Endothelial cell of umbilical vein (primary cell): ENCODE results near the gene SERGEF. TPM values are rescaled to one million over a fixed set of nuclear protein-coding genes. Genes with fewer than 3 reads are reported as not detected.

Experiments
- BruUV-seq: library from RNA; stranded (reverse); fragments of 400-500 nt; replicated peaks from 2 replicates; lab custom pipeline; 2021; lab: Mats Ljungman, UMichigan
- CTCF ChIA-PET: fragments of 300-600, 350-600 bp; sonication (Branson Sonifier 250); formaldehyde crosslinking; loops from one replicate; lab custom pipeline; 2021; ENCODE audit warnings: antibody characterized with exemption, inconsistent platforms; lab: Charles Lee
- POLR2A ChIA-PET: fragments of 300-600, 350-600 bp; sonication (Branson Sonifier 250); formaldehyde crosslinking; loops from one replicate; lab custom pipeline; 2021; ENCODE audit warnings: antibody characterized with exemption, inconsistent platforms; lab: Charles Lee
- DNase-seq: peaks from one replicate; pipeline ENCODE4 v3.0.0-alpha.2; 2011; ENCODE audit warnings: low read depth, low spot score
- FAIRE-seq: peaks from 2 replicates; lab custom pipeline; 2011; peaks lifted over from hg19 to GRCh38; lab: Jason Lieb, UNC
- H2AFZ ChIP-seq: 2 replicates; pipeline ENCODE4 v1.6.0; 2012; ENCODE audit warnings: low read depth, low read length, control low read depth, inconsistent platforms
- H3K27ac ChIP-seq: 2 replicates; pipeline ENCODE4 v1.5.1; 2011; ENCODE audit warnings: low read depth, mild to moderate bottlenecking, control low read depth, low read length, moderate library complexity; ENCODE audit not compliant: insufficient read depth
- H3K27me3 ChIP-seq, 2 experiments: 2 replicates each; pipeline versions ENCODE4 v1.6.0 to v1.6.1; 2011; ENCODE audit warnings: low read length in 2 of 2, mixed read lengths in 1 of 2; ENCODE audit not compliant: control insufficient read depth in 2 of 2, insufficient read depth in 2 of 2
- H3K36me3 ChIP-seq, 2 experiments: 2 replicates in 1 of 2; 3 replicates in 1 of 2; pipeline ENCODE4 v1.5.1; 2011; ENCODE audit warnings: low read length in 2 of 2, mild to moderate bottlenecking in 1 of 2, moderate library complexity in 1 of 2; ENCODE audit not compliant: control insufficient read depth in 2 of 2, insufficient read depth in 2 of 2; ENCODE audit errors: extremely low read depth in 1 of 2
- H3K4me1 ChIP-seq: 3 replicates; pipeline ENCODE4 v1.5.1; 2011; ENCODE audit warnings: mild to moderate bottlenecking, low read length; ENCODE audit not compliant: control insufficient read depth, insufficient read depth; ENCODE audit errors: extremely low read depth
- H3K4me2 ChIP-seq: 2 replicates; pipeline ENCODE4 v1.6.1; 2011; ENCODE audit warnings: low read length, control low read depth, mixed read lengths; ENCODE audit not compliant: insufficient read depth
- H3K4me3 ChIP-seq, 3 experiments: fragments of 200-600 bp in 1 of 3; sonication (generic), shearing (Covaris generic) in 1 of 3; replicated peaks in 1 of 3; 2 replicates each; pipeline ENCODE4 v1.5.1; 2011 to 2016; ENCODE audit warnings: control low read depth in 3 of 3, low read length in 3 of 3, mild to moderate bottlenecking in 2 of 3, inconsistent platforms in 1 of 3, low read depth in 1 of 3, moderate library complexity in 1 of 3; ENCODE audit not compliant: insufficient read depth in 1 of 3
- H3K79me2 ChIP-seq: 2 replicates; pipeline ENCODE4 v1.6.0; 2012; ENCODE audit warnings: low read length, inconsistent platforms; ENCODE audit not compliant: control insufficient read depth, insufficient read depth
- H3K9ac ChIP-seq: replicated peaks from 2 replicates; pipeline ENCODE3; 2011; ENCODE audit warnings: low read length, control low read depth; ENCODE audit not compliant: insufficient read depth; ENCODE audit errors: extremely low read depth
- H3K9me1 ChIP-seq: replicated peaks from 3 replicates; pipeline ENCODE4 v1.6.0; 2011; ENCODE audit warnings: mild to moderate bottlenecking, low read length; ENCODE audit not compliant: control insufficient read depth, insufficient read depth; ENCODE audit errors: extremely low read depth
- H3K9me3 ChIP-seq: replicated peaks from 2 replicates; pipeline ENCODE4 v1.5.1; 2012; ENCODE audit warnings: low read length, inconsistent platforms; ENCODE audit not compliant: control insufficient read depth, insufficient read depth
- H4K20me1 ChIP-seq: replicated peaks from 2 replicates; pipeline ENCODE3; 2011; ENCODE audit warnings: mild to moderate bottlenecking, low read length; ENCODE audit not compliant: control insufficient read depth, insufficient read depth; ENCODE audit errors: extremely low read depth
- EZH2 ChIP-seq: IDR thresholded peaks from 2 replicates; pipeline ENCODE4 v1.6.1; 2012; ENCODE audit warnings: borderline replicate concordance, low read depth, mild to moderate bottlenecking, moderate library complexity, low read length, inconsistent platforms; ENCODE audit not compliant: severe bottlenecking
- FOS ChIP-seq: IDR thresholded peaks from 2 replicates; pipeline ENCODE4 v1.6.1; 2011; ENCODE audit warnings: mild to moderate bottlenecking, low read length, moderate library complexity, borderline replicate concordance; ENCODE audit not compliant: insufficient read depth
- GATA2 ChIP-seq: IDR thresholded peaks from 2 replicates; pipeline ENCODE4 v1.7.0; 2011; ENCODE audit warnings: low read depth, mild to moderate bottlenecking, moderate library complexity, mixed read lengths, low read length; ENCODE audit not compliant: insufficient read length, insufficient read depth
- JUN ChIP-seq: IDR thresholded peaks from 2 replicates; pipeline ENCODE4 v1.6.1; 2011; ENCODE audit warnings: borderline replicate concordance, low read depth; ENCODE audit not compliant: insufficient read length, insufficient read depth
- MAX ChIP-seq: IDR thresholded peaks from 2 replicates; pipeline ENCODE4 v1.6.1; 2011; ENCODE audit not compliant: insufficient read depth, insufficient read length
- MYC ChIP-seq: IDR thresholded peaks from one replicate; pipeline ENCODE4 v1.6.1; 2011; ENCODE audit warnings: mild to moderate bottlenecking, low read depth, low read length
- POLR2A ChIP-seq: IDR thresholded peaks from 2 replicates; pipeline ENCODE4 v1.6.1; 2012; ENCODE audit warnings: low read depth, mild to moderate bottlenecking, control low read depth, low read length
- POLR2AphosphoS5 ChIP-seq: IDR thresholded peaks from 2 replicates; pipeline ENCODE4 v1.6.1; 2012; ENCODE audit warnings: low read depth, mild to moderate bottlenecking, control low read depth, low read length, moderate library complexity; ENCODE audit not compliant: insufficient read depth
- dilution Hi-C: fragments of 300-500 bp; cut with MboI; formaldehyde crosslinking; loops from one replicate; pipeline ENCODE4 v1.15.0; 2019; ENCODE audit warnings: low sequenced_read_pairs; ENCODE audit not compliant: extremely low pct_ligation_motif_present
- intact Hi-C: fragments of 100-400 bp; cut with micrococcal nuclease; formaldehyde crosslinking; loops from one replicate; pipeline ENCODE4 v1.10.0; 2022
- polyA plus RNA-seq, 4 experiments: library from polyadenylated mRNA; depleted of rRNA in 3 of 4; stranded (reverse) in 3 of 4; unstranded in 1 of 4; fragments of >200 nt; gene quantifications; 2 replicates each; pipeline versions ENCODE4 v1.2.1 to v1.2.3, GENCODE V29; 2011 to 2012; ENCODE audit warnings: missing spikeins in 1 of 4
- total RNA-seq: library from RNA; stranded (reverse); gene quantifications from 2 replicates; pipeline ENCODE4 v1.2.3, GENCODE V29; 2021
- TF ChIP-seq, protein P1 (sequence below), 2 donors: IDR thresholded peaks; 1 replicate in 1 of 2; 2 replicates in 1 of 2; pipeline ENCODE4 v1.5.1; 2011; ENCODE audit warnings: low read length in 2 of 2, mild to moderate bottlenecking in 2 of 2, moderate library complexity in 2 of 2, control low read depth in 1 of 2, inconsistent platforms in 1 of 2, low read depth in 1 of 2; ENCODE audit not compliant: insufficient read depth in 1 of 2; ENCODE audit errors: extremely low read depth in 1 of 2

SERGEF gene
- total and polyA plus RNA-seq, 2 donors (not counting 3 experiments of a cell fraction or from before 2014, with no cell fraction given): 8.7 to 16.7 TPM

DNA sequence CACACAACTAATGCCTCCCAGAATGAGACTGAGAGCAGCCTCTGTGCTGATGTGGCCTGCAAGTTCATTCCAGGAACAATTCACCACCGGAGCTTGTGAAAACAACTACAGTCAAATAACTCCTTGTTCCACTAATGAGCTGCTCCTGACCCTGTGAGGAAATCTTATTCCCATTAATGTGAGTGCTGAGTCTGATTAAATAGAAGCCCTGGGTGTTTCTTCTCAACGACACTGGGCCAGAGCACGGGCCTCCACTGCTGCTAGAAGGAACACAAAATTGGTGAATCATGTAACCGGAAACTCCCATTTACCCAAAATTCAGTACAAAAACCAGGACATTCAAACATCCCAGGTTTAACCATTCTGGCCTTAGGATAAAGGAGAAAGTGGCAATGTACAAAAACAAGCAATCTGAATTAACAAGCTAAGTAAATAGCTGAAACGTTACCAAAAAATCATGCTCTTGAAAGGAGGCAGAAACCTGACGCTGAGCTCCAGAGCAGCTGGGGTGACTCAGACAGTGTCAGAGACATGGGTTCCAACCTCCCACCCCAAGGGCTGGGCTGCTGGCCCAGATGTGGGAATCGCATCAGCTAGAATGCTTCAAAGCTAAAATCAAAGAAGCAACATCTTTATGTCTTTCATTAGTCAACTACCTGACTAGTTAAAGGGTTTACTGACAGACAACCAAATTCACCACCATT lies 26.7 kb downstream of the SERGEF start:
- H3K9ac ChIP-seq: no peak overlapping the region
- H4K20me1 ChIP-seq: no peaks in the 10 kb centered on the region
- H3K79me2 ChIP-seq: no peaks in the 10 kb centered on the region
- intact Hi-C loops (no loop called here), dilution Hi-C loops (no loop called here)
- no peak for TF ChIP-seq JUN
- no peak for TF ChIP-seq POLR2AphosphoS5
- no peak for TF ChIP-seq MAX
- no peak for TF ChIP-seq MYC
- no peak for TF ChIP-seq POLR2A
- TF ChIP-seq, protein P1, sequence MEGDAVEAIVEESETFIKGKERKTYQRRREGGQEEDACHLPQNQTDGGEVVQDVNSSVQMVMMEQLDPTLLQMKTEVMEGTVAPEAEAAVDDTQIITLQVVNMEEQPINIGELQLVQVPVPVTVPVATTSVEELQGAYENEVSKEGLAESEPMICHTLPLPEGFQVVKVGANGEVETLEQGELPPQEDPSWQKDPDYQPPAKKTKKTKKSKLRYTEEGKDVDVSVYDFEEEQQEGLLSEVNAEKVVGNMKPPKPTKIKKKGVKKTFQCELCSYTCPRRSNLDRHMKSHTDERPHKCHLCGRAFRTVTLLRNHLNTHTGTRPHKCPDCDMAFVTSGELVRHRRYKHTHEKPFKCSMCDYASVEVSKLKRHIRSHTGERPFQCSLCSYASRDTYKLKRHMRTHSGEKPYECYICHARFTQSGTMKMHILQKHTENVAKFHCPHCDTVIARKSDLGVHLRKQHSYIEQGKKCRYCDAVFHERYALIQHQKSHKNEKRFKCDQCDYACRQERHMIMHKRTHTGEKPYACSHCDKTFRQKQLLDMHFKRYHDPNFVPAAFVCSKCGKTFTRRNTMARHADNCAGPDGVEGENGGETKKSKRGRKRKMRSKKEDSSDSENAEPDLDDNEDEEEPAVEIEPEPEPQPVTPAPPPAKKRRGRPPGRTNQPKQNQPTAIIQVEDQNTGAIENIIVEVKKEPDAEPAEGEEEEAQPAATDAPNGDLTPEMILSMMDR (IDR thresholded peaks at IDR 0.05; ENCODE audit: extremely low read depth in 1 of 2, insufficient read depth in 1 of 2, low read depth in 1 of 2, low read length in 2 of 2): no peak
- TF ChIP-seq GATA2: no peak
- TF ChIP-seq FOS: no peak
- TF ChIP-seq EZH2: no peak
- H3K27ac ChIP-seq: no peak overlapping the region
- ChIA-PET POLR2A (no interaction called here), CTCF (interaction anchor here (0.8 to 4.5 kb wide), 5 partner anchors 13 to 256 kb away, joined by 3 to 43 read pairs (median 3); no protein-coding TSS in a partner anchor)
- no peaks in the 10 kb centered on the region for H3K27me3 ChIP-seq
- no peak overlapping the region for H3K4me3 ChIP-seq
- no peaks in the 10 kb centered on the region for H3K9me1 ChIP-seq
- BruUV-seq: no TSS peak
- H2AFZ ChIP-seq: no peak overlapping the region
- H3K4me1 ChIP-seq: no peaks in the 10 kb centered on the region
- H3K9me3 ChIP-seq: no peaks in the 10 kb centered on the region
- DNase-seq (no peak), FAIRE-seq (no peak)
- H3K36me3 ChIP-seq: no peaks in the 10 kb centered on the region
- H3K4me2 ChIP-seq: no peak overlapping the region
